DMS 273 (cell line): ENCODE measurements around the gene RXRG.
A peak's percentile ranks its signal among the peaks of the same experiment; 100 is the strongest.
"Not testable (repeated sequence)": the region's sequence is repeated elsewhere in the genome, so short reads cannot be mapped to it uniquely, and the experiment has no call there.

Experiments used
- DNase-seq: peaks from one replicate; lab custom pipeline; 2025; ENCODE audit not compliant: unreplicated experiment; lab: John Stamatoyannopoulos, UW

RXRG gene

GRCh38 chr1:165444897-165445370 lies at the start of gene RXRG:
Gene RXRG (minus strand): TSS chr1:165445126. CDS start chr1:165444893, 233 bp downstream.
- peak; percentile 68 for DNase-seq

GRCh38 chr1:165492845-165493373 lies 48.0 kb upstream of the RXRG start:
- DNase-seq = no peak

DNA sequence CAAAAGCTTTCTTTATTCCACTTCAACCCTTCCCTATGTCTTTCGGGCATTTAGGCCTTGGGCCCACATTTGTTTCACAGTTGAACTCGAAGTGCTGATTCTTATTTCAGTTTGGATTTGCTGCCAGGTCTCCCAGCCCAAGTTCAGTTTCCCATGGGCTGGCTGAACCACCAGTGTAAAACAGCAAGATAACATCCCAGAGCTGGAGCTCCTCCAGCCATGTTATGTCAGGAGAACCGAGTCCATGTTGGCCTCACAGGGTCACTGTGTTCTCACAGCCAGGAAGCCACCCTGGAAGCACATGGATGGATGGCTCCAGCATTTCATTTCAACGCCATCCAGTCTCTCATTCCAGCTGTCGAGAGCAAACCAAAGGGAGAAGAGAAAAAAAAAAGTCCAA lies 45.2 kb upstream of the RXRG start:
- DNase-seq = no peak

GRCh38 chr1:165487921-165488320 lies 43.0 kb upstream of the RXRG start:
- DNase-seq = peak; percentile 17

GRCh38 chr1:165486663-165487062 lies 41.7 kb upstream of the RXRG start:
- no peak for DNase-seq

DNA sequence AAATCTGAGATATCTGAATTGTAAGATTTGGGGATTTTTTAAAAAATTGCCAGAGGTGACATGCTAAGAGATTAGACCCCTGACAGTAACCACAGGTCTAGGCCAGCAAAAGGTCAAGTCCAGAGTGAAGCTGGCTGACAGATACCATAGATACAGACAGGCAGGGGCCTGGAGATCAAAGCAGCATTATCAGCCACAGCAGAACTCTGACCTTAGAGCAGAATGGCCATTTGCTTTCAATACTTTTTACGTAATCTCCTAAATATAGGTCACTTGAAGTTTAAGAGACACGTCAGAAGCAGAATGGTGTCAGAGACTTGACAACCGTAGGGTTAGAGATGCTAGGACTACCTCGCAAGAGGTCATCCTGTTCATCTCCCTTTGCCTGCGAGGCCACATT lies 40.8 kb upstream of the RXRG start:
- no peak for DNase-seq

DNA sequence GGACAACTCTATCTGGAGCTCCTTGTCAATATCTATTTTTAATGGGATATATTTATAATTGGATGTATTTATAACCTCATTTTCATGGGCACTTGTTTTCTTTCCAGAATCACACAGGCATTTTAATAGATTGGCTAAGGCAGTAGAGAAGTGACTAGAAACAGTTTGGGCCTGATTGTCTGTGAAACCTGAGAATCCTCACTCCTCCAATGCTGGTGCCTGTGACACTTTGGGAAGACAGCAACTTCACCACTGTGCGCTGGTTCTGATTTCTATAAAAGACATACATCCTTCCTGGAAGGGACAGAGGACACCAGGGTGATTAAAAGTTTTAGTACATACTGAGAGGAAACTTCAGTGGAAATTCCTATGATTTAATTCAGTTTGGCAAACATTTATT lies 39.6 kb upstream of the RXRG start:
- DNase-seq = no peak

DNA sequence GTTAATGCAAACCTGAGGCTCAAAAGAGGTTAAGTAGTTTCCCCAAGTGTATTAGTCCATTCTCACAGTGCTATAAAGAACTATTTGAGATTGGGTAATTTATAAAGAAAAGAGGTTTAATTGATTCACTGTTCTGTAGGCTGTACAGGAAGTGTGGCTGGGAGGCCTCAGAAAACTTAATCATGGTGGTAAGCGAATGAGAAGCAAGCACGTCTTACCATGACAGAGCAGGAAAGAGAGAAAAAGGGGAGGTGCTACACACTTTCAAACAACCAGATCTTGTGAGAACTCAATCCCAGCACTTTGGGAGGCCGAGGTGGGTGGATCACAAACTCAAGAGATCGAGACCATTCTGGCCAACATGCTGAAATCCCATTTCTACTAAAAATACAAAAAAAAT lies 38.5 kb upstream of the RXRG start:
- DNase-seq = no peak

DNA sequence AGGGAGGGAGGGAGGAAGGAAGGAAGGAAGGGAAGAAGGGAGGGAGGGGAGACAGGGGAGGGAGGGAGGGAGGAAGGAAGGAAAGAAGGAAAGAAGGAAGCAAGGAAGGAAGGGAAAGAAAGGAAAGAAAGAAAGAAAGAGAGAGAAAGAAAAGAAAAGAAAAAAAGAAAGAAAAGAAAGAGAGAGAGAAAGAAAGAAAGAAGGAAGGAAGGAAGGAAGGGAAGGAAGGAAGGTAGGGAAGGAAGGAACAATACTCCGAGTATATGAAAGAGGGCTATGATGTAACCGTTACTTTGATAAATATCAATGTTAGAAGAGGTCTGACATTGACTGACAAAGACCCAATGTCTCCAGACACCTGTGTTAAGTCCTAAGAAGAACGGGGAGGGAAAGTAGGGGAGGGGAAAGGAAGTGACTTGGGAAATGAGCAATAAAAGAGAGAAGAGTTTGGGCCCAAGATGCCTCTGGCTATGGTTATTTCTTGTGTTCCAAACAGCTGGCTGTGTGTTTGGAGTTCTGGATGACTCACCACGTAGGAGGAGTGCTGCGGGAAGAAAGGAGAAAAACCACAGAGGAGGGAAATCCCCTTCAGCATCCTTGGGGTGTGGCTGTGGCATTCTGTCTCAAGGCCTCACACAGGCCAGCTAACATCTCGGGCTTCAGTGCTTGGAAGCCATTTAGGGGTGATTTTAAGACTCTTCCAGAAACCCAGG lies 37.0 kb upstream of the RXRG start:
- peak; percentile 45 for DNase-seq

DNA sequence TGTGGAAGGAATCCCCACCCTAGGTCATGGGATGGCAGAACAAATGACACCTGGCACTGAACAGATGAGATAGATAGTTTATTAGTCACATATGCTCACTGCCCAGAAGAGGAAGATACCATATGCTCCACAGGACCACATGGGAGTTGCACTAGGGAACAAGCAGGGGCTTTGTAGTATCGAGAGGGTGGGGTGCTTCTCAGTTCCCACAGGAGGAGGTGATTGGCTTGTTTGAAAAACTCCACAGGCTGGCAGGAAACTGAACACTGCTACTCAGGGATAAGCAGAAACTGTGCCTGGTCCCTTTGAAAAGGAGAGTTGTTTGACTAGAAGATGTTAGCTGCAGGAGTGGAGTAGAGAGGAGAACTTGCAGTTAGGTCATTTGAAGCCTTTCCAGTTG lies 31.9 kb upstream of the RXRG start:
- DNase-seq = peak; percentile 87

- DNase-seq = no peak
Measured at GRCh38 chr1:165474196-165474595, 29.3 kb upstream of the RXRG start.

DNA sequence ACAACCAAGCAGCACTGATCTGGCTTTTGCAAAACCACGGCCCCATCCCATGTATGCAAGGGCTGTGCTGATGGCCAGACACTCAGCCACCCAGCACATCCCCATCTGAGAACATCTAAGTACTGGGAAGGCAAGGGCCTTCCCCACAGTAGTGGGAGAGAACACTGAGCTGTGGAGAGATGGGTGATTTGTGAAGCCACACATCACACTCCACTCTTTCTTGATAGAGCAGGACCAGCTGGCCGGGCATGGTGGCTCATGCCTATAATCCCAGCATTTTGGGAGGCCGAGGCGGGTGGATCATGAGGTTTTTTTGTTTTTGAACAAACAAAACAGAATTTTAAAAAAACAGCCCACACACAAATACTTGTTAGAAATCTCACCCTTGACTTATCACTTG lies 28.2 kb upstream of the RXRG start:
- no peak for DNase-seq

GRCh38 chr1:165468726-165469249 lies 23.9 kb upstream of the RXRG start:
- no peak for DNase-seq

- DNase-seq = no peak
Measured at GRCh38 chr1:165468253-165468652, 23.3 kb upstream of the RXRG start.

- DNase-seq = no peak
Measured at GRCh38 chr1:165467706-165468105, 22.8 kb upstream of the RXRG start.

- no peak for DNase-seq
Measured at GRCh38 chr1:165463978-165464377, 19.1 kb upstream of the RXRG start.

DNA sequence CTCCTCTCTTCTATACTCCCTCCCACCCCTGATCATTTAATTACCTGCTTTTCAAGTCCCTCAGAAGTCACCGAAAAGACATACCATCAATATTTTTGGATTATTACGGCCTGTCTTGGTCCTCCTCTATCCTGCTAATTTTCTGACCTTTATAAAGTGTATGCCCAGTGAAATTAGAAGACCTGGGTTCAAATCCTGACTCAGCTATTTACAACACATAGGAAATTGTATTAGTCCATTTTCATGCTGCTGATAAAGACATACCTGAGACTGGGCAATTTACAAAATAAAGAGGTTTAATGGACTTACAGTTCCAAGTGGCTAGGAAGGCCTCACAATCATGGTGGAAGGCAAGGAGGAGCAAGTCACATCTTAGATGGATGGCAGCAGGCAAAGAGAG lies 14.8 kb upstream of the RXRG start:
- DNase-seq = not testable (repeated sequence)

GRCh38 chr1:165456861-165457260 lies 11.9 kb upstream of the RXRG start:
- no peak for DNase-seq

DNA sequence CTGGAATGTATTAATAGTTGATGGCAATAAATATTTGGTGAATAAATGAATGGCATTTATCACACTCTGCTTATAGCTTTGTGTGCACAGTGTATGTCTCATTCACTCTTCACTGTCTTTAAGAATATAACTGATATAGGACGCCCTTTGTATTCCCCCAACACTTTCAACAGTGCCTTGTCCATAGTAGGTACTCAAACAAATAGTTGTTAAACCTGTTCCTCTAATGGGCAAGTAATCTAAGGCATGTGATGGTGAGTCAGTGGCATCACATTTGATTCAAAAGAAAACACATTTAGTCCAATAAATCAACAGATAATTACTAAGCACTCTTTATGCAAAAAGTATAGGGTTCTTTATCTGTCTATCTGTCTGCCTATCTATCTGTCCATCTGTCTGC lies 11.2 kb upstream of the RXRG start:
- no peak for DNase-seq

- DNase-seq = no peak
Measured at GRCh38 chr1:165455111-165455510, 10.2 kb upstream of the RXRG start.

GRCh38 chr1:165454091-165454610 lies 9.2 kb upstream of the RXRG start:
- DNase-seq = no peak

DNA sequence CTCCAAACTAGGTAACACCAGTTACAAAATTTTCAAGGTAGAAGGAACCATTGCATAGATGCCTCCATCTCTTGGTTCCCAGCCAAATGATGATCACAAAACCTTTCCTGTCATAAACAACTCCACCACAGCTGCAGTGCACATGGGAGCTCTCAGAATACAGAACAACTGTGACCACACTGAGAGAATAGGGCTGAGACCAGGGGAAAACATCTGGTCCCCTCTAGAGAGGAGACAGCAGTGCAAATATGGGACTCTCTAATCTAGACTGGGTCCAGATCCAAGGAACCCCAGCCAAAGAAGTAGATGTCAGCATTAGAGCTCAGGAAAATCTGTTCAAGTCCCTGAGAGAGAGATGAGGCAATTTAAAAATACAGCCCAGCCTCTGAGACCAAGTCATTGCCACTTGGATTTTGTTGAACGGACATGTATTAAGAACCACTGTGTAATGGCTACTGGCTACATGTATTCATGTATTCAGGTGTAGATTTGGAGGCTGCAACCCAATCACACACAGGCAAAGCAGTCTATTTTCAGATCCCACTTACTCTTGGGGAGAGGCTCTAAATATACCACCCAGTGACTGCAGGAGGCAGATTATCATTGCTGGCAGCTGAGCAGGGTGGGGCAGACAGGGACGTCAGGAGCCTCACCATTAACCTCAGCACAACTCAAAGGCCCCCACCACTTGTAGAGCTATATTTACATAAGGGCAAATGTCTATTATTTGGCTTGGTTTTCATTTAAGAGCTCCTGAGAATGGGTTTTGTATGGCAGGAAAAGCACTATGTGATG lies 7.6 kb upstream of the RXRG start:
- DNase-seq = peak; percentile 24
